ENCODE measurements around the gene AFF3.
"Not testable (repeated sequence)": the region's sequence is repeated elsewhere in the genome, so short reads cannot be mapped to it uniquely, and the experiment has no call there.

- TF ChIP-seq, protein P1, sequence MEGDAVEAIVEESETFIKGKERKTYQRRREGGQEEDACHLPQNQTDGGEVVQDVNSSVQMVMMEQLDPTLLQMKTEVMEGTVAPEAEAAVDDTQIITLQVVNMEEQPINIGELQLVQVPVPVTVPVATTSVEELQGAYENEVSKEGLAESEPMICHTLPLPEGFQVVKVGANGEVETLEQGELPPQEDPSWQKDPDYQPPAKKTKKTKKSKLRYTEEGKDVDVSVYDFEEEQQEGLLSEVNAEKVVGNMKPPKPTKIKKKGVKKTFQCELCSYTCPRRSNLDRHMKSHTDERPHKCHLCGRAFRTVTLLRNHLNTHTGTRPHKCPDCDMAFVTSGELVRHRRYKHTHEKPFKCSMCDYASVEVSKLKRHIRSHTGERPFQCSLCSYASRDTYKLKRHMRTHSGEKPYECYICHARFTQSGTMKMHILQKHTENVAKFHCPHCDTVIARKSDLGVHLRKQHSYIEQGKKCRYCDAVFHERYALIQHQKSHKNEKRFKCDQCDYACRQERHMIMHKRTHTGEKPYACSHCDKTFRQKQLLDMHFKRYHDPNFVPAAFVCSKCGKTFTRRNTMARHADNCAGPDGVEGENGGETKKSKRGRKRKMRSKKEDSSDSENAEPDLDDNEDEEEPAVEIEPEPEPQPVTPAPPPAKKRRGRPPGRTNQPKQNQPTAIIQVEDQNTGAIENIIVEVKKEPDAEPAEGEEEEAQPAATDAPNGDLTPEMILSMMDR (optimal IDR thresholded peaks at IDR 0.05 in 1 of 3, IDR thresholded peaks at IDR 0.05 in 1 of 3, conservative IDR thresholded peaks at IDR 0.05 in 1 of 3; ENCODE audit: extremely low read depth in 1 of 3, insufficient read depth in 2 of 3, low read length in 3 of 3), result not testable (repeated sequence)
- TF ChIP-seq EZH2 (IDR thresholded peaks at IDR 0.05; ENCODE audit: low read length), result not testable (repeated sequence)
These were observed 60.0 kb downstream of the AFF3 start for GRCh38 chr2:100082302-100082978.

Data from keratinocyte (primary cell).